Stimulated activated CD4-positive, alpha-beta T cell treated with anti-CD3 and anti-CD28 coated beads, Interleukin-4, amount 100 ng/mL, for 4 hours (primary cell): ENCODE data around the gene CYP27B1.

Source experiments
- DNase-seq, 2 experiments: peaks; one replicate each; pipeline ENCODE4 v3.0.0-alpha.2; 2020

Gene CYP27B1

DNA sequence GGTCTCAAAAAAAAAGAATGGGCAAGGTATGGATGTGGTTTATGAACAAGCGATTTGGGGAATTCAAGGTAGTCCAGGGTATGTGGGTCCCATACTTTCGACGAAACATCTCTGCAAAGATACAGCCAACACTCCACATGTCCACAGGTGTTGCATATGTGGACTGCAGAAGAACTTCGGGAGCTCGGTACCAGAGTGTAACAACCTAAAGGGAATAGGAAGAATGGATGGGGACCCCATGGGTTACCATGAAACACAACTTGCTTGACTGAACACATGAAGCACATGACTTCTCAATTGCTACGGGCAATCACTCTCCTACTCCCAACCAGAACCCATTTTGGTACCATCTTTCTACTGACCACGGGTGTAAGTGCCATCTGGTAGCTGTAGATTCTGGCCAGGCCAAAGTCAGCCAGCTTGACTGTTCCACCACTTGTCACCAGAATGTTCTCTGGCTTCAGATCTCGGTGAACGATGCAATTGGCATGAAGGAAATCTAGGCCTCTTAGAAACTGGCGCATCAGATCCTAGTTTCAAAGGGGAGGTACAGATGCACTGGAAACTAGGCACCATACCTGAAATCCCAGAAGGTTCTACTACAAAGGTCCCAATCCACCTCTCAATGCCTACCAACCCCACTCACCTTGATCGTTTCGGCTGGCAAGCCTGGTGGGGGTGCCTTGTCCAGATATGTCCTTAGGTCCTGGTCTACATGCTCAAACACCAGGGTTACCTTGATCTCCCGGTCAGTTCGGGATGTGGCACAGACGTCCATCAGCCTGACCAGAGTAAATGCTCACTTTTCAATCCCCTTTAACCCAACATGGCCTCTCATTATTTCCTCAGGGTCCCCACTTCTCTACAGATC lies 16.1 kb downstream of the CYP27B1 start:
- DNase-seq, result no peak

DNA sequence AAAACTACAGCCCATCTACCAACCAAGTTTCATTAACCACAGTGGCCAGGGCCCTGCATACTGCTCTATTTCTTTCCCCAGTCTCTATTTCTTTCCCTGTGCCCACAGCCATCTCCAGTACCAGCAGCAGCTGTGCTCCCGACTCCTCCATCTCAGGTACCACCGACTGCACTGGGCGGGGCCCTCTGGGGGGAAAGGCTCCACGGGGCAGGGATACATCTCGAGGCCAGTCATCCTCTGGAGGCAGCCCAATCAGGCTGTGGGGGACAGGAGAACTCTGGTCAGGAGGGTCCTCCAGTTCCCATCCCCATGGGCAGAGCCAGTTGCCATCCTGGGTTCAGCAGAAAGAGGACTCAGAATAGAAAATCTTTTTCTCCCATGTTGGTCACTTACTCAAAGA lies 17.8 kb downstream of the CYP27B1 start:
- no peak for DNase-seq

DNA sequence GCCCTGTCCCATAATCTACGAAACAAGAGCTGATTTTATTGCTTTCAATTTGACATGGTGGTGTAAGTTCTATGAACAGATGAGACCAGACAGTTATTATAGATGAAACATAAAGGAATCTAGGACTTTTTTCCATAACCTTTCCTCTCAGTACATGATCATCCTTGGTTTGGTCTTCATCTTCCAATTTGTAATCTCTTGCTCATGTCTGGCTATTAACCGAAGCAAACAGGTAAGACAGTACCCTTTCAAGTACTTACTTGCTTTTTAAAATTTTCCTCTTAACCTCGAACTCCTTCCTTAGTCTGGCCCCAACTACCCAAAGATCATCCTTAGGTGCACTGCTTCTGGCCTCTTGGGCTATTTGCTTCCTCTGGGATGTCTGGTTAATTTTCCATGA lies 20.9 kb downstream of the CYP27B1 start:
- DNase-seq, result no peak

- DNase-seq, result no peak
Observed at GRCh38 chr12:57745485-57745881, 21.4 kb downstream of the CYP27B1 start.

GRCh38 chr12:57744777-57745484 lies 21.9 kb downstream of the CYP27B1 start, which contains the start of gene TSPAN31:
TSS of gene TSPAN31 (plus strand) at chr12:57745039. CDS start at chr12:57745155, 116 bp downstream.
- DNase-seq, result peak; percentile 90 to 94

- peak; percentile 63 to 68 for DNase-seq
Observed at GRCh38 chr12:57744194-57744776, 22.6 kb downstream of the CYP27B1 start.

DNA sequence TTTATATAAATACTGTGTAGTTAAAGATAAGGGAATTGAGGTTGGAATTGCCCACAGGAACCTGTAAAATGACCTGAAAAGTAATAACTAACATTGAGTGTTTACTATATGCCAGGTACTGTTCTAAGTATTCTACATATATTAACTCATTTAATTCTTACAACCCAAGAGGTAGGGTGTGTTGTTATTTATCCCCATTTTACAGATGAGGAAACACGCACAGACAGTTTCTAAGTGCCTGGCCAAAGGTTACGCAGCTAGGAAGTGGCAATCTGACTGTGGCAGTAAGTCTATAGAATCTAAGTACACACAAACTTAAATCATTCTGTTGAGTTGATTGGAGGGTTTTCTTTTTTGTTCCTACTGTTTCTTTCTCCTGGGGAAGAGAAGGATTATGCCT lies 23.1 kb downstream of the CYP27B1 start:
- DNase-seq, result no peak

DNA sequence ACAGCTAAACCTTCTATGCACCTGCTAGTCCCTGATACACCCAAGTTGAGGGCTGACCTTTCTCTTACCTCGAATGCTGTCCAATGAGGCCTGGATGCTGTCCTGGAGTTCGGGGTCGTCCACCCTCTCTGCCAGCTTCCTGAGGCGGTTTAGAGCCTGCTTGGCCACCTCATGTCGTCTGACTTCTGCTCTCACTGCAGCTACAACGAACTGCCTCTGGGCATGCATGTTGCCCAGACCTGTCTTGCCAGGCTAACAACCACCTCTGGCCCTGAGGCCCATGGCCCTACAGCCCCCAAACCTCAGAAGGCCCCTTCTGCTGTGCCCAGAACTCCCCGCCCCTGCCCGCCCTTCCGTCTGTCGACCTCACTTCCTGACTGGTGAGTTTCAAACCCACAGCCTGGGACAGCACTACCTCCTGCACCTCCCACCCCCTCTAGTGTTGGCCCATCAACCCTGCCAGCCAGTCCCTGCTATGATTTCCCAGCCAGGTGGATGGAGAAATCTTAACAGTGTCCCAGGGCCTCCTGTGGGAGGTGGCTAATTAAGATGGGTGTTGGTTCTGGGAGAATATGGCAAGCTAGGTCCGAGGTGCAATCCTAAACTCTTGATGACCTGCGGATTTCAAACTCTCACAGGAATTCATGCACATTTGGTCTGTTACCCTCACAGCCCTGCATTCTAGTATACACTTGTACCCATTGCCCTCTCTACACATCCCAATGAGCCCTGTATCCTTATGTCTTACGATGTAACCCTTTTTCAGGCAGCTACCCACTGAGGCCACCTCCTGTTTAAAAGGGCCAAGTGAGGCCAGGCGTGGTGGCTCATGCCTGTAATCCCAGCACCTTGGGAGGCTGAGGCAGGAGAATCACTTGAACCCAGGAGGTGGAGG lies 24.8 kb downstream of the CYP27B1 start:
- peak; percentile 67 to 78 for DNase-seq

GRCh38 chr12:57741413-57741789 lies 25.5 kb downstream of the CYP27B1 start:
- no peak for DNase-seq

DNA sequence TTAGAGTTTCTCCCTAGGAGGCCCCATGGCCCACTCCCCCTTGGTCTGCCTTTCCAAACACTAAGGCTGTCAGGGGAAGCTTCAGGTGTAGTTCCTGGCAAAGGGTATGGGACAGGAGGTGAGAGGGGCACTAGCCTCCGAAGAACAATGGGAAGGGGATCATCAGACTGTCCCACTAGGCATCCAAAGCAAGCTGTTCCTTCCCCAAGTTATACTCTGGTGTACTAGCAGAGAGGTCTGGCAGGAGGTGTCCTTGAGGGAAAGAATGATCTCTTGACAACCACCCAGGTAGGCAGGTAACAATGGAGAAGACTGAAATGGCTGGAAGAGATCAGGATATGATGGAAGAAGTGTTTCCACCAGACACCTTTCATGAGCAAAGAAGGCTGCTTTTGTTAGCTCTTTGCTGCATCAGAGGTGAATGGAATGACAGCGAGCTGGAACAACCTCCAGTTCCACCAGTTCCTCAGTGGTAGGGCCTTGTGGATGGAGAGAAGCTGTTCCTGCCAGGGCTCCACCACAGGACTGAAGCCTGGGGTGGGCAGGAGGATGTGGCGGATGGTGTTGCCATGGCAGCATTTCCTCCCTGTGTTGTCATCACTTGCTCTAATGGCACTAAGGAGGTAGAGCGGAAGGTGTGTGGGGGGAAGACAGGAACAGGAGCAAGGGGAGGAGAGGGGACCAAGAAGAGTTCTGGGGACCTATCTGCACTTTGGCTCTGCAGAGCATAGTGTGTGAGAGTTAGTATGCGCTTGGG lies 26.0 kb downstream of the CYP27B1 start:
- peak; percentile 50 to 79 for DNase-seq

- DNase-seq, result no peak
Observed at GRCh38 chr12:57739914-57740538, 26.9 kb downstream of the CYP27B1 start.

DNA sequence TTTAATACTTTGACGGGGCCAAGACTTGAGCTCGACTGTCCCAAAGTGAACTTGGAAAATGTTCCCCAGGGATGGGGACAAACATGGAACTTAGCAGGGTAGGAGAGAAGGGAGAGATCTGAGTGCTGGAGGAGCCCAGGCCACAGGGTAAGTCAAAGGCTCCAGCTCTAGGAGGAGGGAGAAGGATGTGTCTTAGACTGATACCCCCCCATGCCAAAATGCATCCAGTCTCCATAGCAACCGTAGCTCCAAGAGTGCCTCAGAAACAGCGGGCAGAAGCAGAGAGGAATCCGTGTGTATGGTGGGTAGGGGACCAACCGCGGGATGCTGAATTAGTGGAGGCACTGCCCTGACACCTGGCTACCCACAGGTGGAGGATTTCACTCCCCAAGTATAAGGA lies 27.5 kb downstream of the CYP27B1 start:
- DNase-seq, result no peak

DNA sequence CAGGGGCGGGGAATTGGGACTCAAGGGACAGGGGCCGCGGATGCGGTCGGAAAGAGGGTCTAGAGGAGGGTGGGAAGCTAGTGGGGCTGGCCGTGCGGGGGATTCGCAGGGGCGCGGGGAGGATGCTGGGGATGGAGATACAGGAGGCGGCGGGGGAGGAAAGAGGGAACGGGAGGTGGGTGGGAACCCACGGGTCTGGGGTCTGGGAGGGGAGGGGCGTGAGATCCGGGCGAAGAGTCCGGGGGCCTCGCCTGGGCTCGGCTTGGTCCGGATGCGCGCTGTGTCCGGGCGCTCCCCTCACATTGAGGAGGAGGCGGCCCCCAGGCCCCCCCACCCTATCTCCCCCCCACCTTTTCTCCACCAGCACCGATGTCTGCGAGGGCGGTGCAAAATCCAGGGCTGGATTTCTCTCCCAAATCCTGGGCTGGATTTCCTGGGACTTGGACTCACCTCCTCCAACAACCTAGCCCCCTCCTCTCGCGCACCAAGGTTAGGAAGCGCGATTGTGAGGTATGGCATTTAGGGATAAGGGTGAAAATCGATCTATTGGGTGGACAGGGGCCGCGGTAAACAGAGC lies 28.1 kb downstream of the CYP27B1 start, which contains the start of gene AGAP2:
AGAP2 (minus strand) TSS at position 82 of the 577 bp plus-strand sequence. CDS start 496 bp downstream, outside the sequence.
- DNase-seq, result no peak

GRCh38 chr12:57737467-57738460 lies 29.1 kb downstream of the CYP27B1 start:
- DNase-seq, result no peak

DNA sequence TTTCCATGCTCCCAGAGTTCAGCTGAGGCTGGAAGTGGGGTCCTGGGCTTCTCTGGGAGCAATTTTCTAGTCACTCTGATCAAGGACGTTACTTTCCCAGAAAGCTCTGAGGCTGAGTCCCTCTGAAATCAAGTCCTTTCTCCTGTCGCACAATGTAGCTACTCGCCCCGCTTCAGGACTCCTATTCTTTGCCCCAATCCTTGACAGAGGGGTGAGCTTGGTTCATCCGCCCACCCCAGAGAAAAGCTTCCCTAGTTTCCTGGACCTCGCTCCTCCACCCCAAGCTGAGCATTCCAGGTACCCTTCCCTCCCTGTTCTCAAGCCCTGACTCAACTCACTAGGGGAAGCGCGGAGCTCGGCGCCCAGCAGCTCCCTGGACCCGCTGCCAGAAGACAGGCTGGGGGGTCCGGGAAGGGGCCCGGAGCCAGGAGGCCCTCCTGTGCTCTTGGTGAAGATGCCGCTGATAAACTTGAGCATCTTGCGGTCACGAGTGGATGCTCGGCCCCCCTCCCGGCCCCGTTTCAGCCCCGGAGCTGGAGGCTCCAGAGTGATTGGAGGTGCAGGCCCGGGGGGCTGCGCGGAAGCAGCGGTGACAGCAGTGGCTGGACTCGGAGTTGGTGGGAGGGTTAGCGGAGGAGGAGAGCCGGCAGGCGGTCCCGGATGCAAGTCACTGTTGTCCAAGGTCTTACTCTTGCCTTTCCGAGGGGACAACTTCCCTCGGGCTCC lies 30.0 kb downstream of the CYP27B1 start:
- no peak for DNase-seq

- no peak for DNase-seq
Observed at GRCh38 chr12:57735952-57736740, 30.7 kb downstream of the CYP27B1 start.

DNA sequence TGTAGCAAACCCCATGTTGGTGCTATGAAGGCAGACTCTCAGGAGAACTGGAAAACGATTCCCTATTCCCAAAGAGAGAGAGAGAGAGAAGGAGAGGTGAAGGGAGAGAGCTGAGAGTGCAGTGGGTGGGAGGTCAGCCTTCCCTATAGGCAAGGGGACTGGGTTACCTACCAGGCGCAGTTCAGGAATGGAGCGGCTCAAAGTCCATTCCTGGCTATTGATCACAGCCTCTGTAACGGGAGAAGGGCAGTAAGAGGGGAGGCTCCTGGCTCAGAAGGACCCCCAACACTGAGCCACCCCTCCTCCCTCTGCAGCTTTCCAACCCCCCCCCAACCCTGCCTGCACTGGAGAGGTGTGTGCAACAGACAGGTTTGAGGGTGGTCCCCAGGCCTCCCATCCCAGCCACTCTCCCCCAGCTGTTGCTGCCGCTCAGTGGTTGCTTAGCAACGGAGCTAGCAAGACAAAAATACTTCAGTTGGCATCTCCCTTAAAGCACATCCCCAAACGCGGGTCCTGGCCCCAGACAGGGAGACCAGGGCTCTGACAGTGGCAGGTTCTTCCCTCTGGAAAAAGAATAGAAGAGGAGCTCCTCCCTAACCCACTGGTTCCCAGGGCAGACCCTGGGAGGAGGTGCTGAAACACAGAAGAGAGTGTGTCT lies 31.6 kb downstream of the CYP27B1 start:
- no peak for DNase-seq
